ENCODE data around the gene WDR55. TPM values are rescaled to one million over a fixed set of nuclear protein-coding genes. Genes with fewer than 3 reads are reported as not detected.
A peak's percentile ranks its signal among the peaks of the same experiment; 100 is the strongest.

Gene WDR55
- total and polyA plus RNA-seq, 2 of the 8 experiments (the other 6 are each of a cell fraction or from before 2014, with no cell fraction given): 15.3 to 22.7 TPM

DNA sequence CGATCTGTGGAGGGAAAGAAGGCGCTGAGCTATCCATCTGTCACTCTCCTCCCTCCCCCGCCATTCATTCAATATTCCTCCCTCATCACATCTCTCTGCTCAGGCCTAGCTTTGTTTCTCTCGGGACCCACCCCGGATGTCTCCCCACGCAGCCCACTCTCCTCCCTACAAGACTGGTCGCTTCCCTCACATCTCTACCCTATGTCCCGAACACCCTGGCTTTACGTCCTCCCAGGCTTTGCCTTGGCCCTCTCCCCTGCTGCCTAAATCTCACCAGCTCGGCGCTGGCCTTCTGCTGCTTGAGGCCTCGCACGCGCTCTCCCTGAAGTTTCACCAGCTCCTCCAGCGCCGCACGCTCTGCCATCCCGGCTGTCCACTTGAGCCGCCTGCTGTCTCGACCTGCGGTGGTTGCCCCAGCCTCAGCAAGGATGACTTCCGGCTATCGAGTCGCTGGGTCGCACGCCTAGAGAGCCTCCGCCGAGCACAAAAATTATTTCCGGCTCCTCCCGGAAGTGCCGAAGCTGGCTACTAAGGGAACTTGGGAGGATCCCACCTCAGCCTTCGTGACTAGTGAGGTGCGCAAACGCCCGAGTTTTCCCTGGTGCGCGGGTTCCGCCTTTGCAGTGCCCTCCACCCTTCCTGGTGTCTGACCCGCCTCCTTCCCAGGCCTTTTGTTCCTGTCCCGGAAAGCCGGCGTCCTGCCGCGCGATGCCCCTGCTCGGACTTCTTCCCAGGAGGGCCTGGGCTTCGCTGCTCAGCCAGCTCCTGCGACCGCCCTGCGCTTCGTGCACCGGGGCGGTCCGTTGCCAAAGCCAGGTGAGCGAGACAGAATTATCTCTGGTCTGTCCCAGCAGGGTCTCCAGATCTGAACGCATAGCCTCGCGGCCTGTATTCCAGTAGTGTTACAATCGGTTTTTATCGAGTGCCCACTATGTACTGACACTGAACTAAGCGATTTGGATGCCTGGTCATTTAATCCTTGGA lies 26.5 kb downstream of the WDR55 start, which contains the start of the genes HARS1 and HARS2 (continued):
- TF ChIP-seq TAF7 (optimal IDR thresholded peaks at IDR 0.05; ENCODE audit: borderline replicate concordance, low read depth, low read length): peak; percentile 73
- no peak for TF ChIP-seq SUZ12 (IDR thresholded peaks at IDR 0.05; ENCODE audit: low read length)
- TF ChIP-seq CEBPB (IDR thresholded peaks at IDR 0.05; ENCODE audit: low read depth, low read length): no peak
- no peak for TF ChIP-seq SIRT6 (IDR thresholded peaks at IDR 0.05; ENCODE audit: low read length)
- no peak for TF ChIP-seq CBX5 (IDR thresholded peaks at IDR 0.05; ENCODE audit: low read depth, low read length)
- TF ChIP-seq JUND (IDR thresholded peaks at IDR 0.05; ENCODE audit: low read length): no peak
- no peak for TF ChIP-seq NRF1 (IDR thresholded peaks at IDR 0.05; ENCODE audit: low read depth, low read length)
- no peak for TF ChIP-seq BCL11A (IDR thresholded peaks at IDR 0.05; ENCODE audit: low read depth in 2 of 2, low read length in 2 of 2)
- no peak for TF ChIP-seq CTBP2 (IDR thresholded peaks at IDR 0.05; ENCODE audit: borderline replicate concordance, insufficient read depth, insufficient read length, low read length)
- TF ChIP-seq SP1 (IDR thresholded peaks at IDR 0.05; ENCODE audit: low read depth, low read length): 0 out of 2 replicates have a peak, but pooled peaks have one; percentile 29
- TF ChIP-seq PHF8 (conservative IDR thresholded peaks at IDR 0.05; ENCODE audit: low read depth, low read length): peak; percentile 78
- peak; percentile 91 for TF ChIP-seq ASH2L (IDR thresholded peaks at IDR 0.05; ENCODE audit: low read length)
- TF ChIP-seq KDM4A (IDR thresholded peaks at IDR 0.05; ENCODE audit: low read depth, low read length, severe bottlenecking): peak; percentile 88
- TF ChIP-seq EZH2 (IDR thresholded peaks at IDR 0.05; ENCODE audit: low read depth, low read length, severe bottlenecking): no peak
- peak; percentile 89 for TF ChIP-seq SAP30 (IDR thresholded peaks at IDR 0.05; ENCODE audit: insufficient read depth, insufficient replicate concordance, low read length)
- TF ChIP-seq SP4 (IDR thresholded peaks at IDR 0.05; ENCODE audit: low read length): peak; percentile 76; the same call in 1 of the 2 replicates
- no peak for TF ChIP-seq FOSL1 (IDR thresholded peaks at IDR 0.05; ENCODE audit: insufficient read depth, low read depth, low read length)

Measured in H1 (cell line).